ENCODE data around the gene FRMD5. TPM values are rescaled to one million over a fixed set of nuclear protein-coding genes. Genes with fewer than 3 reads are reported as not detected.

Gene FRMD5
- polyA plus RNA-seq, 1 donor (not counting 4 experiments of a cell fraction or from before 2014, with no cell fraction given) = 7.3 TPM

- Histone ChIP-seq H3K27ac (ENCODE audit: control insufficient read depth, insufficient read depth, low read length) (no peak overlapping the region), H3K27me3 (ENCODE audit: control insufficient read depth, extremely low read depth, insufficient read depth, low read length) (no peaks in the 10 kb centered on the region), H3K9ac (ENCODE audit: control insufficient read depth, extremely low read depth, insufficient read depth, low read length) (no peak overlapping the region), H3K9me1 (ENCODE audit: control insufficient read depth, extremely low read depth, insufficient read depth, low read length) (no peaks in the 10 kb centered on the region), H4K20me1 (ENCODE audit: control insufficient read depth, extremely low read depth, insufficient read depth, low read length) (no peaks in the 10 kb centered on the region), H3K4me2 (ENCODE audit: control insufficient read depth, extremely low read depth, insufficient read depth, low read depth, low read length) (no peak overlapping the region), H3K4me3 (ENCODE audit: control insufficient read depth in 2 of 3, extremely low read depth in 1 of 3, insufficient read depth in 2 of 3, low read depth in 1 of 3, low read length in 3 of 3) (no peak overlapping the region), H2AFZ (ENCODE audit: control insufficient read depth, low read length) (no peak overlapping the region), H3K79me2 (ENCODE audit: control insufficient read depth, insufficient read depth, low read length) (no peaks in the 10 kb centered on the region), H3K4me1 (ENCODE audit: control insufficient read depth, extremely low read depth, insufficient read depth, low read length) (peaks cover 3% of the 10 kb centered on the region), H3K36me3 (ENCODE audit: control insufficient read depth in 2 of 2, extremely low read depth in 1 of 2, insufficient read depth in 2 of 2, low read length in 2 of 2) (no peaks in the 10 kb centered on the region), H3K9me3 (ENCODE audit: control insufficient read depth, low read depth, low read length) (no peaks in the 10 kb centered on the region)
- DNase-seq (ENCODE audit: low read depth, low spot score) (no peak), FAIRE-seq (no peak)
- TF ChIP-seq EZH2 (IDR thresholded peaks at IDR 0.05; ENCODE audit: low read length) (no peak), CTCF (optimal IDR thresholded peaks at IDR 0.05 in 1 of 3, IDR thresholded peaks at IDR 0.05 in 1 of 3, conservative IDR thresholded peaks at IDR 0.05 in 1 of 3; ENCODE audit: extremely low read depth in 1 of 3, insufficient read depth in 2 of 3, low read length in 3 of 3) (no peak)
- dilution Hi-C loops (cut with MboI; ENCODE audit: extremely low pct_ligation_motif_present, low sequenced_read_pairs) = no loop called here
Measured at GRCh38 chr15:43966646-43967045, 228.4 kb downstream of the FRMD5 start.

- TF ChIP-seq EZH2 (IDR thresholded peaks at IDR 0.05; ENCODE audit: low read length) = no peak
- TF ChIP-seq CTCF (optimal IDR thresholded peaks at IDR 0.05 in 1 of 3, IDR thresholded peaks at IDR 0.05 in 1 of 3, conservative IDR thresholded peaks at IDR 0.05 in 1 of 3; ENCODE audit: extremely low read depth in 1 of 3, insufficient read depth in 2 of 3, low read length in 3 of 3) = no peak
- Histone ChIP-seq H3K4me1 (ENCODE audit: control insufficient read depth, extremely low read depth, insufficient read depth, low read length) (peaks cover 10% of the 10 kb centered on the region), H3K9ac (ENCODE audit: control insufficient read depth, extremely low read depth, insufficient read depth, low read length) (no peak overlapping the region), H3K27ac (ENCODE audit: control insufficient read depth, insufficient read depth, low read length) (no peak overlapping the region), H2AFZ (ENCODE audit: control insufficient read depth, low read length) (no peak overlapping the region), H3K36me3 (ENCODE audit: control insufficient read depth in 2 of 2, extremely low read depth in 1 of 2, insufficient read depth in 2 of 2, low read length in 2 of 2) (no peaks in the 10 kb centered on the region), H3K79me2 (ENCODE audit: control insufficient read depth, insufficient read depth, low read length) (no peaks in the 10 kb centered on the region), H3K4me3 (ENCODE audit: control insufficient read depth in 2 of 3, extremely low read depth in 1 of 3, insufficient read depth in 2 of 3, low read depth in 1 of 3, low read length in 3 of 3) (no peak overlapping the region), H4K20me1 (ENCODE audit: control insufficient read depth, extremely low read depth, insufficient read depth, low read length) (no peaks in the 10 kb centered on the region), H3K4me2 (ENCODE audit: control insufficient read depth, extremely low read depth, insufficient read depth, low read depth, low read length) (no peak overlapping the region), H3K27me3 (ENCODE audit: control insufficient read depth, extremely low read depth, insufficient read depth, low read length) (no peaks in the 10 kb centered on the region), H3K9me1 (ENCODE audit: control insufficient read depth, extremely low read depth, insufficient read depth, low read length) (no peaks in the 10 kb centered on the region), H3K9me3 (ENCODE audit: control insufficient read depth, low read depth, low read length) (no peaks in the 10 kb centered on the region)
- dilution Hi-C loops (cut with MboI; ENCODE audit: extremely low pct_ligation_motif_present, low sequenced_read_pairs) = no loop called here
- DNase-seq (ENCODE audit: low read depth, low spot score) = peak; percentile 13
- FAIRE-seq = no peak
Measured at GRCh38 chr15:43958861-43959330, 236.2 kb downstream of the FRMD5 start.

Data from keratinocyte (primary cell).